SHP77 treated with DMSO at 0.1 percent for 48 hours (cell line): Measurements from ENCODE around the gene ZSCAN10.
A peak's percentile ranks its signal among the peaks of the same experiment; 100 is the strongest.

Experiments
- DNase-seq: peaks from one replicate; lab custom pipeline; 2025; lab: John Stamatoyannopoulos, UW

Gene ZSCAN10

GRCh38 chr16:3112058-3112880 lies 13.2 kb upstream of the ZSCAN10 start, which contains the start of gene ZNF205:
ZNF205 (plus strand) TSS chr16:3112586; CDS start chr16:3113431, 845 bp downstream.
- no peak for DNase-seq

GRCh38 chr16:3106205-3106928 lies 7.3 kb upstream of the ZSCAN10 start:
- peak; percentile 69 for DNase-seq

GRCh38 chr16:3101841-3102470 lies 2.9 kb upstream of the ZSCAN10 start:
- DNase-seq: no peak

- peak; percentile 24 for DNase-seq
Measured at GRCh38 chr16:3101018-3101840, 2.1 kb upstream of the ZSCAN10 start.

GRCh38 chr16:3099732-3100499 lies 822 bp upstream of the ZSCAN10 start:
- DNase-seq: peak; percentile 52

GRCh38 chr16:3099395-3099731 lies 269 bp upstream of the ZSCAN10 start:
- no peak for DNase-seq

GRCh38 chr16:3097266-3097665 lies 1.8 kb downstream of the ZSCAN10 start:
- DNase-seq: no peak

- no peak for DNase-seq
Measured at GRCh38 chr16:3096362-3096761, 2.7 kb downstream of the ZSCAN10 start.

GRCh38 chr16:3095869-3096268 lies 3.2 kb downstream of the ZSCAN10 start:
- DNase-seq: no peak

GRCh38 chr16:3094289-3095027 lies 4.6 kb downstream of the ZSCAN10 start:
- no peak for DNase-seq

- no peak for DNase-seq
Measured at GRCh38 chr16:3092501-3092941, 6.6 kb downstream of the ZSCAN10 start.

GRCh38 chr16:3091551-3091950 lies 7.5 kb downstream of the ZSCAN10 start:
- DNase-seq: no peak

- DNase-seq: no peak
Measured at GRCh38 chr16:3089717-3090592, 9.1 kb downstream of the ZSCAN10 start.

- DNase-seq: no peak
Measured at GRCh38 chr16:3088925-3089716, 10.0 kb downstream of the ZSCAN10 start.

- no peak for DNase-seq
Measured at GRCh38 chr16:3088450-3088849, 10.6 kb downstream of the ZSCAN10 start.

GRCh38 chr16:3087243-3088235 lies 11.6 kb downstream of the ZSCAN10 start:
- no peak for DNase-seq

- DNase-seq: no peak
Measured at GRCh38 chr16:3086596-3087242, 12.4 kb downstream of the ZSCAN10 start.
